K562 (cell line): ENCODE data around the gene RPLP2. TPM values are rescaled to one million over a fixed set of nuclear protein-coding genes. Genes with fewer than 3 reads are reported as not detected.

ENCODE experiments used
- CBX2 ChIP-seq: fragments of 200-600 bp; sonication (generic); IDR thresholded peaks from one replicate; pipeline ENCODE4 v1.6.1; 2012; ENCODE audit warnings: mild to moderate bottlenecking, low read length, inconsistent platforms; ENCODE audit not compliant: insufficient read depth, poor library complexity, severe bottlenecking
- CCNT2 ChIP-seq: IDR thresholded peaks from 2 replicates; pipeline ENCODE4 v1.6.1; 2011; ENCODE audit warnings: borderline replicate concordance, low read depth, mild to moderate bottlenecking, moderate library complexity, mixed read lengths, low read length; ENCODE audit not compliant: insufficient read length; ENCODE audit errors: extremely low read depth
- DMBX1 ChIP-seq: fragments of 250-450 bp; sonication (Bioruptor Pico); IDR thresholded peaks from 2 replicates; pipeline ENCODE4 v1.8.0; 2022; ENCODE audit warnings: inconsistent platforms, mild to moderate bottlenecking, moderate library complexity, borderline replicate concordance
- FOXP1 ChIP-seq: sonication (generic); formaldehyde crosslinking; IDR thresholded peaks from 2 replicates; pipeline ENCODE4 v1.8.0; 2022; ENCODE audit warnings: mild to moderate bottlenecking, missing genetic modification reagents
- KDM1A ChIP-seq, 2 experiments: fragments of 450-650 bp; IDR thresholded peaks; 2 replicates each; pipeline ENCODE4 v1.6.1; 2016; ENCODE audit warnings: mild to moderate bottlenecking in 2 of 2
- KDM2B ChIP-seq: fragments of 250-450 bp; sonication (Bioruptor Pico); IDR thresholded peaks from 2 replicates; pipeline ENCODE4 v1.8.0; 2021; ENCODE audit warnings: mild to moderate bottlenecking, moderate library complexity
- KLF6 ChIP-seq: fragments of 250-450 bp; sonication (Bioruptor Pico); IDR thresholded peaks from 2 replicates; pipeline ENCODE4 v1.4.0; 2020; ENCODE audit warnings: mild to moderate bottlenecking, moderate library complexity, borderline replicate concordance
- NFIC ChIP-seq: fragments of 450-650 bp; IDR thresholded peaks from 2 replicates; pipeline ENCODE4 v1.6.1; 2017; ENCODE audit warnings: mild to moderate bottlenecking, inconsistent platforms
- PHB ChIP-seq: fragments of 250-450 bp; sonication (Bioruptor Pico); IDR thresholded peaks from 2 replicates; pipeline ENCODE4 v1.5.0; 2021
- TAF7 ChIP-seq: fragments of 450-650 bp; IDR thresholded peaks from 2 replicates; pipeline ENCODE4 v1.6.1; 2016; ENCODE audit warnings: missing genetic modification characterization, missing compliant biosample characterization
- XRCC4 ChIP-seq: IDR thresholded peaks from one replicate; pipeline ENCODE4 v1.6.1; 2011; ENCODE audit not compliant: insufficient read depth, insufficient read length; ENCODE audit errors: extremely low read depth
- ZNF444 ChIP-seq: fragments of 250-450 bp; sonication (Bioruptor Pico); IDR thresholded peaks from 2 replicates; pipeline ENCODE4 v1.4.0; 2020; ENCODE audit warnings: mild to moderate bottlenecking, moderate library complexity
- polyA plus RNA-seq, 8 experiments: library from polyadenylated mRNA; depleted of rRNA in 4 of 8; stranded (reverse) in 5 of 8; unstranded in 3 of 8; fragments of >200 nt; fragmentation: Nextera tagmentation in 2 of 8; fragmentation: Illumina TruSeq in 1 of 8; extraction: Ambion mirVana in 2 of 8; extraction: Trizol in 1 of 8; gene quantifications; 2 replicates each; pipeline versions ENCODE4 v1.2.1 to v1.2.3, GENCODE V29; 2011 to 2014; ENCODE audit warnings: inconsistent platforms in 1 of 8, missing spikeins in 1 of 8
- total RNA-seq, 7 experiments: library from RNA; depleted of rRNA in 6 of 7; stranded (reverse); fragments of >200 nt in 6 of 7; fragmentation: Illumina TruSeq in 2 of 7; extraction: Trizol in 2 of 7; gene quantifications; 2 replicates each; pipeline versions ENCODE4 v1.2.1 to v1.2.3, GENCODE V29; 2011 to 2021; ENCODE audit warnings: low replicate concordance in 1 of 7
- TF ChIP-seq, protein P1 (sequence below): fragments of 450-650 bp; formaldehyde crosslinking; IDR thresholded peaks from 2 replicates; pipeline ENCODE4 v1.4.0; 2020; ENCODE audit warnings: mild to moderate bottlenecking, moderate library complexity
- TF ChIP-seq, protein P2 (sequence below): IDR thresholded peaks from 2 replicates; pipeline ENCODE4 v1.6.1; 2011; ENCODE audit warnings: borderline replicate concordance, low read depth, mild to moderate bottlenecking, moderate library complexity, low read length; ENCODE audit not compliant: insufficient read depth, poor library complexity, severe bottlenecking
- TF ChIP-seq, protein P3 (sequence below): fragments of 450-650 bp; formaldehyde crosslinking; IDR thresholded peaks from 2 replicates; pipeline ENCODE4 v1.4.0; 2020; ENCODE audit warnings: mild to moderate bottlenecking, moderate library complexity
- TF ChIP-seq, protein P4 (sequence below): fragments of 250-450 bp; sonication (Bioruptor Pico); IDR thresholded peaks from 2 replicates; pipeline ENCODE4 v1.4.0; 2020; ENCODE audit warnings: mild to moderate bottlenecking, moderate library complexity
- TF ChIP-seq, protein P5 (sequence below): fragments of 250-450 bp; sonication (Bioruptor Pico); IDR thresholded peaks from 2 replicates; pipeline ENCODE4 v1.5.0; 2021; ENCODE audit warnings: mild to moderate bottlenecking, borderline replicate concordance

RPLP2 gene
- total and polyA plus RNA-seq, 9 of the 15 experiments (the other 6 are each of a cell fraction or from before 2014, with no cell fraction given), result 528 to 3,807 (median 1,633) TPM

DNA sequence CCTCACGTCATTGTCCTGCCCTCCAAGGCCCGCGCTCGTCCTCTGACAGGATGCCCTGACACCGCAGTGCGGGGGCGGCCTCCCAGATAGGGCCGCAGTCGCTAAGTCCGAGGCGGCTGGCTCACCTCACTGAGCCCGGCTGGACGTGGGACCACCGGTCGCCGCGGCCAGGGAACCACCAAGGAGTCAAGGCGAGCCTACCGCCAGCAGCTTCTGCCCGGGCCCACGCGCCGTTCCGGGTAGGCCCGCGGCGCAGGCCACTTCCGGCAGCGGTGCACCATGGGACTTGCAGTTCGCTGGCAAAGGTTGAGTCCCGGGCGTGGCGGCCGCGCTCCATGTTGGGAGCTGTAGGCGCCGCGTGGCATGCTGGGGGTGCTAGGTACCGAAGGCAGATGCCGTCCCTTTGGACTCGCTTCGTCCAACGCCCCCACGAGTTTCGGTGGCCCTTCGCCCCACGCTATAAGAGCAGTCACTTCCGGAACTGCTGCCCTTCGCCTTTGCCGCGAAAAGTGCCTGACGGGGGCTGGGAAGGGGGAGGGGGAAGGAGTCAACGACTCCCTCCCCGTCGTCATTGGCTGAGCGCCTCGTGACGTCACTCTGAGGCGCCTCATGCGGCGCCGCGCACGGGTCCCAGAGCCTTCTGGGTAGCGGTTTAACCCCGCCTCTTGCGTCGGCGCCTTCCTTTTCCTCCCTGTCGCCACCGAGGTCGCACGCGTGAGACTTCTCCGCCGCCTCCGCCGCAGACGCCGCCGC, at the start of gene RPLP2 (continued):
- TF ChIP-seq, protein P1, sequence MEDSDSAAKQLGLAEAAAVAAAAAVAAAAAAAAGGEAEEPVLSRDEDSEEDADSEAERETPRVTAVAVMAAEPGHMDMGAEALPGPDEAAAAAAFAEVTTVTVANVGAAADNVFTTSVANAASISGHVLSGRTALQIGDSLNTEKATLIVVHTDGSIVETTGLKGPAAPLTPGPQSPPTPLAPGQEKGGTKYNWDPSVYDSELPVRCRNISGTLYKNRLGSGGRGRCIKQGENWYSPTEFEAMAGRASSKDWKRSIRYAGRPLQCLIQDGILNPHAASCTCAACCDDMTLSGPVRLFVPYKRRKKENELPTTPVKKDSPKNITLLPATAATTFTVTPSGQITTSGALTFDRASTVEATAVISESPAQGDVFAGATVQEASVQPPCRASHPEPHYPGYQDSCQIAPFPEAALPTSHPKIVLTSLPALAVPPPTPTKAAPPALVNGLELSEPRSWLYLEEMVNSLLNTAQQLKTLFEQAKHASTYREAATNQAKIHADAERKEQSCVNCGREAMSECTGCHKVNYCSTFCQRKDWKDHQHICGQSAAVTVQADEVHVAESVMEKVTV (CRISPR knock-in tag), result no peak
- TF ChIP-seq, protein P2, sequence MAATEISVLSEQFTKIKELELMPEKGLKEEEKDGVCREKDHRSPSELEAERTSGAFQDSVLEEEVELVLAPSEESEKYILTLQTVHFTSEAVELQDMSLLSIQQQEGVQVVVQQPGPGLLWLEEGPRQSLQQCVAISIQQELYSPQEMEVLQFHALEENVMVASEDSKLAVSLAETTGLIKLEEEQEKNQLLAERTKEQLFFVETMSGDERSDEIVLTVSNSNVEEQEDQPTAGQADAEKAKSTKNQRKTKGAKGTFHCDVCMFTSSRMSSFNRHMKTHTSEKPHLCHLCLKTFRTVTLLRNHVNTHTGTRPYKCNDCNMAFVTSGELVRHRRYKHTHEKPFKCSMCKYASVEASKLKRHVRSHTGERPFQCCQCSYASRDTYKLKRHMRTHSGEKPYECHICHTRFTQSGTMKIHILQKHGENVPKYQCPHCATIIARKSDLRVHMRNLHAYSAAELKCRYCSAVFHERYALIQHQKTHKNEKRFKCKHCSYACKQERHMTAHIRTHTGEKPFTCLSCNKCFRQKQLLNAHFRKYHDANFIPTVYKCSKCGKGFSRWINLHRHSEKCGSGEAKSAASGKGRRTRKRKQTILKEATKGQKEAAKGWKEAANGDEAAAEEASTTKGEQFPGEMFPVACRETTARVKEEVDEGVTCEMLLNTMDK, result no peak
- TF ChIP-seq DMBX1 (peak; percentile 46; the same call in 1 of the 2 replicates), CCNT2 (peak; percentile 65), PHB (CRISPR knock-in tag) (no peak), CBX2 (no peak), KDM1A (IDR thresholded peaks at IDR 0.05) (peak in 1 of 2 experiments; percentile 75; a peak in 1 of 4 replicates), KDM2B (CRISPR knock-in tag) (no peak), ZNF444 (CRISPR knock-in tag) (peak; percentile 93), FOXP1 (CRISPR knock-in tag) (peak; percentile 96), TAF7 (tag) (peak; percentile 42; the same call in 1 of the 2 replicates), NFIC (peak; percentile 16), KLF6 (0 out of 2 replicates have a peak, but pooled peaks have one; percentile 18), XRCC4 (no peak)
- TF ChIP-seq, protein P3, sequence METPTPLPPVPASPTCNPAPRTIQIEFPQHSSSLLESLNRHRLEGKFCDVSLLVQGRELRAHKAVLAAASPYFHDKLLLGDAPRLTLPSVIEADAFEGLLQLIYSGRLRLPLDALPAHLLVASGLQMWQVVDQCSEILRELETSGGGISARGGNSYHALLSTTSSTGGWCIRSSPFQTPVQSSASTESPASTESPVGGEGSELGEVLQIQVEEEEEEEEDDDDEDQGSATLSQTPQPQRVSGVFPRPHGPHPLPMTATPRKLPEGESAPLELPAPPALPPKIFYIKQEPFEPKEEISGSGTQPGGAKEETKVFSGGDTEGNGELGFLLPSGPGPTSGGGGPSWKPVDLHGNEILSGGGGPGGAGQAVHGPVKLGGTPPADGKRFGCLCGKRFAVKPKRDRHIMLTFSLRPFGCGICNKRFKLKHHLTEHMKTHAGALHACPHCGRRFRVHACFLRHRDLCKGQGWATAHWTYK (CRISPR knock-in tag), result peak; percentile 43; the same call in 1 of the 2 replicates
- TF ChIP-seq, protein P4, sequence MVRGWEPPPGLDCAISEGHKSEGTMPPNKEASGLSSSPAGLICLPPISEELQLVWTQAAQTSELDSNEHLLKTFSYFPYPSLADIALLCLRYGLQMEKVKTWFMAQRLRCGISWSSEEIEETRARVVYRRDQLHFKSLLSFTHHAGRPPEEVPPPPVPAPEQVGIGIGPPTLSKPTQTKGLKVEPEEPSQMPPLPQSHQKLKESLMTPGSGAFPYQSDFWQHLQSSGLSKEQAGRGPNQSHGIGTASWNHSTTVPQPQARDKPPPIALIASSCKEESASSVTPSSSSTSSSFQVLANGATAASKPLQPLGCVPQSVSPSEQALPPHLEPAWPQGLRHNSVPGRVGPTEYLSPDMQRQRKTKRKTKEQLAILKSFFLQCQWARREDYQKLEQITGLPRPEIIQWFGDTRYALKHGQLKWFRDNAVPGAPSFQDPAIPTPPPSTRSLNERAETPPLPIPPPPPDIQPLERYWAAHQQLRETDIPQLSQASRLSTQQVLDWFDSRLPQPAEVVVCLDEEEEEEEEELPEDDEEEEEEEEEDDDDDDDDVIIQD (CRISPR knock-in tag), result no peak
- TF ChIP-seq, protein P5, sequence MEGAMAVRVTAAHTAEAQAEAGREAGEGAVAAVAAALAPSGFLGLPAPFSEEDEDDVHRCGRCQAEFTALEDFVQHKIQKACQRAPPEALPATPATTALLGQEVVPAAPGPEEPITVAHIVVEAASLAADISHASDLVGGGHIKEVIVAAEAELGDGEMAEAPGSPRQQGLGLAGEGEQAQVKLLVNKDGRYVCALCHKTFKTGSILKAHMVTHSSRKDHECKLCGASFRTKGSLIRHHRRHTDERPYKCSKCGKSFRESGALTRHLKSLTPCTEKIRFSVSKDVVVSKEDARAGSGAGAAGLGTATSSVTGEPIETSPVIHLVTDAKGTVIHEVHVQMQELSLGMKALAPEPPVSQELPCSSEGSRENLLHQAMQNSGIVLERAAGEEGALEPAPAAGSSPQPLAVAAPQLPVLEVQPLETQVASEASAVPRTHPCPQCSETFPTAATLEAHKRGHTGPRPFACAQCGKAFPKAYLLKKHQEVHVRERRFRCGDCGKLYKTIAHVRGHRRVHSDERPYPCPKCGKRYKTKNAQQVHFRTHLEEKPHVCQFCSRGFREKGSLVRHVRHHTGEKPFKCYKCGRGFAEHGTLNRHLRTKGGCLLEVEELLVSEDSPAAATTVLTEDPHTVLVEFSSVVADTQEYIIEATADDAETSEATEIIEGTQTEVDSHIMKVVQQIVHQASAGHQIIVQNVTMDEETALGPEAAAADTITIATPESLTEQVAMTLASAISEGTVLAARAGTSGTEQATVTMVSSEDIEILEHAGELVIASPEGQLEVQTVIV (CRISPR knock-in tag), result no peak
